OCI-LY1 (cell line): ENCODE data around the gene TRIM26.

Experiments used
- H2AFZ ChIP-seq: fragments of 200-600 bp; sonication (generic), shearing (Covaris generic); 2 replicates; pipeline ENCODE4 v1.6.0; 2014; ENCODE audit warnings: antibody characterized with exemption, mild to moderate bottlenecking, low read length
- H3F3A ChIP-seq: fragments of 200-600 bp; sonication (generic), shearing (Covaris generic); 2 replicates; pipeline ENCODE4 v1.6.0; 2014; ENCODE audit warnings: mild to moderate bottlenecking, antibody characterized with exemption, low read length, moderate library complexity; ENCODE audit not compliant: insufficient read depth
- H3K27ac ChIP-seq: fragments of 200-600 bp; sonication (generic); 2 replicates; pipeline ENCODE4 v1.5.1; 2014; ENCODE audit warnings: low read length, mixed run types, mild to moderate bottlenecking, low read depth; ENCODE audit not compliant: poor library complexity, severe bottlenecking
- H3K27me3 ChIP-seq: fragments of 200-600 bp; sonication (generic); 2 replicates; pipeline ENCODE4 v1.6.0; 2014; ENCODE audit warnings: antibody characterized with exemption, mild to moderate bottlenecking, low read length, moderate library complexity; ENCODE audit not compliant: insufficient read depth
- H3K36me3 ChIP-seq: fragments of 200-600 bp; sonication (generic); 2 replicates; pipeline ENCODE4 v1.6.1; 2014; ENCODE audit warnings: mild to moderate bottlenecking, antibody characterized with exemption, low read length, moderate library complexity, mixed read lengths; ENCODE audit not compliant: insufficient read depth
- H3K4me1 ChIP-seq: fragments of 200-600 bp; sonication (generic); 2 replicates; pipeline ENCODE4 v1.5.1; 2014; ENCODE audit warnings: mild to moderate bottlenecking, low read length, moderate library complexity; ENCODE audit not compliant: insufficient read depth, severe bottlenecking
- H3K4me2 ChIP-seq: fragments of 200-600 bp; sonication (generic), shearing (Covaris generic); 2 replicates; pipeline ENCODE4 v1.6.1; 2014; ENCODE audit warnings: low read length
- H3K4me3 ChIP-seq: fragments of 200-600 bp; sonication (generic); 2 replicates; pipeline ENCODE4 v1.5.1; 2014; ENCODE audit warnings: low read length, low read depth, mild to moderate bottlenecking, mixed read lengths; ENCODE audit not compliant: poor library complexity, severe bottlenecking
- H3K79me2 ChIP-seq: fragments of 200-600 bp; shearing (Covaris generic); 2 replicates; pipeline ENCODE4 v1.6.1; 2016; ENCODE audit warnings: mixed run types, low read length, mixed read lengths; ENCODE audit not compliant: insufficient read depth
- H3K9ac ChIP-seq: fragments of 200-600 bp; sonication (generic), shearing (Covaris generic); 2 replicates; pipeline ENCODE4 v1.6.1; 2014; ENCODE audit warnings: mild to moderate bottlenecking, low read length, mixed read lengths
- H3K9me2 ChIP-seq: fragments of 200-600 bp; sonication (generic), shearing (Covaris generic); 2 replicates; pipeline ENCODE4 v1.6.1; 2014; ENCODE audit warnings: low read depth, mild to moderate bottlenecking, low read length, mixed read lengths
- H3K9me3 ChIP-seq: fragments of 200-600 bp; shearing (Covaris generic); 2 replicates; pipeline ENCODE4 v1.6.1; 2014; ENCODE audit warnings: low read length, mixed read lengths
- H4K20me1 ChIP-seq: fragments of 200-600 bp; sonication (generic), shearing (Covaris generic); 2 replicates; pipeline ENCODE4 v1.6.0; 2016; ENCODE audit warnings: mild to moderate bottlenecking, low read length; ENCODE audit not compliant: insufficient read depth
- EZH2 ChIP-seq: fragments of 200-600 bp; sonication (generic), shearing (Covaris generic); IDR thresholded peaks from 2 replicates; pipeline ENCODE4 v1.8.0; 2017; ENCODE audit warnings: borderline replicate concordance, mixed run types, mild to moderate bottlenecking, antibody characterized with exemption, low read length, moderate library complexity, mixed read lengths
- TF ChIP-seq, protein P1 (sequence below): fragments of 200-600 bp; sonication (generic), shearing (Covaris generic); IDR thresholded peaks from 2 replicates; pipeline ENCODE4 v1.5.1; 2017; ENCODE audit warnings: mild to moderate bottlenecking, antibody characterized with exemption, low read length, moderate library complexity, mixed read lengths

TRIM26 gene

DNA sequence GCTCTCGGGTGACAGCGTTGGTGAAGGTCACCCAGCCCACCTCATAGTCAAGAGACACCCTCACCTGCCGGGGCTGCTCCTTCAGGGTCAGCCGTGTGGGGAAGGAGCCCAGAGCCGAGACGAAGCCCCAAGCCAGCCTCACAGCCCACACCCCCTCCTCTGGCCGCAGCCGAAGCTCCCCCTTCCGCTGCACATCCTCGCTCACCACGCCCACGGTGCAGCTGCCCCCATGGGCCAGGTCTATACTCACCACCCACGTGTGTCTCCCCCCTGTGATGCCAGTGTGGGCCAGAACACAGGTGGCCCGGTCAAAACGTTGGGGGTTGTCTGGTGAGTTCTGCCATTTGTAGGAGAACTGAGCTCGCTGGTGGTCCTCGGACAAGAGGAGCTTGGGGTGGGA lies 59.1 kb downstream of the TRIM26 start:
- Histone ChIP-seq H3K79me2 (no peaks in the 10 kb centered on the region), H3K9ac (no peak overlapping the region), H3K27ac (no peak overlapping the region), H2AFZ (no peak overlapping the region), H3K4me1 (no peaks in the 10 kb centered on the region), H4K20me1 (no peaks in the 10 kb centered on the region), H3K4me3 (no peak overlapping the region), H3F3A (no peaks in the 10 kb centered on the region), H3K9me2 (no peaks in the 10 kb centered on the region), H3K27me3 (peaks cover 4% of the 10 kb centered on the region), H3K4me2 (no peak overlapping the region), H3K9me3 (no peaks in the 10 kb centered on the region), H3K36me3 (no peaks in the 10 kb centered on the region)
- no peak for TF ChIP-seq EZH2
- TF ChIP-seq, protein P1, sequence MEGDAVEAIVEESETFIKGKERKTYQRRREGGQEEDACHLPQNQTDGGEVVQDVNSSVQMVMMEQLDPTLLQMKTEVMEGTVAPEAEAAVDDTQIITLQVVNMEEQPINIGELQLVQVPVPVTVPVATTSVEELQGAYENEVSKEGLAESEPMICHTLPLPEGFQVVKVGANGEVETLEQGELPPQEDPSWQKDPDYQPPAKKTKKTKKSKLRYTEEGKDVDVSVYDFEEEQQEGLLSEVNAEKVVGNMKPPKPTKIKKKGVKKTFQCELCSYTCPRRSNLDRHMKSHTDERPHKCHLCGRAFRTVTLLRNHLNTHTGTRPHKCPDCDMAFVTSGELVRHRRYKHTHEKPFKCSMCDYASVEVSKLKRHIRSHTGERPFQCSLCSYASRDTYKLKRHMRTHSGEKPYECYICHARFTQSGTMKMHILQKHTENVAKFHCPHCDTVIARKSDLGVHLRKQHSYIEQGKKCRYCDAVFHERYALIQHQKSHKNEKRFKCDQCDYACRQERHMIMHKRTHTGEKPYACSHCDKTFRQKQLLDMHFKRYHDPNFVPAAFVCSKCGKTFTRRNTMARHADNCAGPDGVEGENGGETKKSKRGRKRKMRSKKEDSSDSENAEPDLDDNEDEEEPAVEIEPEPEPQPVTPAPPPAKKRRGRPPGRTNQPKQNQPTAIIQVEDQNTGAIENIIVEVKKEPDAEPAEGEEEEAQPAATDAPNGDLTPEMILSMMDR, result no peak

DNA sequence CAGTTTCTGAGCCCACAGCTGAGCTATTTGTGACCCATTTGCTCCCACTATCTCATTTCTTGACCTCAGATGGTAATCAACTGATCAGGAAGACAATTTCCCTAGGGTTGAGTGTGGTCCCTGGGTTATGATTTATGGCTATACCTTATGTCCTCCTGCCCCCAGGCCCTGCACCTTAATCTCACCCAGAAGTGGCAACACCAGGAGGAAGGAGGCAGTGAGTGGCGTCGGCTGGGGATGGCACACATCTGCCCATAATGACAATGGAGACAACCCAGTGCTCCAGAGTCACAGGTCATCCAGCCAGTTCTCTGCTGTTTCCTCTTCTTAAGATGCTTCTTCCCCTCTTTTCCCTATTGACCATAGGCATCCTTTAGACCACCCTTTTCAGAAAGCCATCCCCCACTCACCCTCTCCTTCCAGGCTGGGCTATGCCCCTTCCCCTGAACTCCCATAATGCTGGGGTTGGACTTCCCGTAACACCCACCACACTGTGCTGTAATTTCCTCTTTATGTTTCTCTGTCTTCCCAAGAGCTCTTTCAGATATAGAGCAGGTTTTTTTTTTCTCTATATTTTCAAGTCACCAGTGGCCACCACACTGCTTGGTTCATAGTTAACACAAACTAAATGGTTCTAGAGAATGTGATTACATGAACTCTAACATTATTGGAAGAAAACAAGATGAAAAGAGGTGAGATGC lies 60.1 kb downstream of the TRIM26 start:
- H3K4me3 ChIP-seq, result no peak overlapping the region
- H3K36me3 ChIP-seq, result no peaks in the 10 kb centered on the region
- H3K4me1 ChIP-seq, result no peaks in the 10 kb centered on the region
- no peaks in the 10 kb centered on the region for H4K20me1 ChIP-seq
- no peaks in the 10 kb centered on the region for H3K79me2 ChIP-seq
- no peak overlapping the region for H3K27ac ChIP-seq
- no peak overlapping the region for H3K9ac ChIP-seq
- H3K9me2 ChIP-seq, result no peaks in the 10 kb centered on the region
- H2AFZ ChIP-seq, result no peak overlapping the region
- peaks cover 4% of the 10 kb centered on the region for H3K27me3 ChIP-seq
- H3K9me3 ChIP-seq, result no peaks in the 10 kb centered on the region
- H3K4me2 ChIP-seq, result no peak overlapping the region
- no peak for TF ChIP-seq EZH2
- TF ChIP-seq, protein P1, result no peak
- H3F3A ChIP-seq, result no peaks in the 10 kb centered on the region

DNA sequence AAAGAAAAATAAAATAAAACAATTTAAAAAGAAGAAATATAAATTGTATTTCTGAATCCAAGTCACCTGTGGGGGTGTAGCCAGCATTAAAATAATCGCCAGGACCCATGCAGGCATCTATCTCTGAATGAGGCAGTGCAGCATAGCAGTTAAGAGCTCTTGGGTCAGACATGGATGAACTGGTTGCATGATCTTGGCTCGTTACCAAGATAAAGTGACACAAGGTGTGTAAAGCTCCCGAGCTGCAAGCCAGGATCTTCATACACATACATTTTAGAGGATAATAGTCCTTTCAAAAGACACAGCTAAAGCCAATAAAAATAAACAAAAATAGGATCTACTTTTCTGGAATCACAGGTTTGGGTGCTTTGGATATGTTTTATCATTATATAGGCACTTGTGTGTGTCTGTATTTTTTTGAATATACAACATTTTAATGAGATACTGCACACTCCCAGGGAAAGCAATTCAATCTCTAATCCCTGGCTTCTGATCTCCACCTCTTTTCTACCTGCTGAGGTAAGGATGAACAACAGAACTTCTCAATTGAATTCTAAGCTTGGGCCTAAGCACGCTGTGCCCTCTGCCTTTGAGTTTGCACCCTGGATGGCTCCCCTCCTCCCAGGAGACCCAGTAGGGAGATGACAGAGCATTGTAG lies 61.1 kb downstream of the TRIM26 start:
- Histone ChIP-seq H3K27ac (no peak overlapping the region), H4K20me1 (no peaks in the 10 kb centered on the region), H3K4me3 (no peak overlapping the region), H3K79me2 (no peaks in the 10 kb centered on the region), H3F3A (no peaks in the 10 kb centered on the region), H3K4me2 (no peak overlapping the region), H3K27me3 (peaks cover 4% of the 10 kb centered on the region), H3K9me3 (no peaks in the 10 kb centered on the region), H3K36me3 (no peaks in the 10 kb centered on the region), H3K9me2 (no peaks in the 10 kb centered on the region), H3K9ac (no peak overlapping the region), H2AFZ (no peak overlapping the region), H3K4me1 (no peaks in the 10 kb centered on the region)
- TF ChIP-seq, protein P1, result no peak
- TF ChIP-seq EZH2, result no peak
